ENCODE data around the gene MANSC4.

- TF ChIP-seq CTCF (IDR thresholded peaks at IDR 0.05), result no peak
- no peak for TF ChIP-seq EZH2 (IDR thresholded peaks at IDR 0.05; ENCODE audit: borderline replicate concordance, insufficient read depth, low read depth, low read length, poor library complexity, severe bottlenecking)
These were observed 56.8 kb downstream of the MANSC4 start for GRCh38 chr12:27723212-27723611.
